Activated T-helper 17 cell treated with anti-CD3 and anti-CD28 coated beads, Interleukin-2, amount 50 U/mL, for 72 hours (primary cell): ENCODE results near the gene MAP9. TPM values are rescaled to one million over a fixed set of nuclear protein-coding genes. Genes with fewer than 3 reads are reported as not detected.

ENCODE experiments used
- ATAC-seq: fragments of 150-1000 bp; cut with Tn5 transposase; replicated peaks from 2 replicates; pipeline ENCODE4 v1.10.0; 2021; ENCODE audit warnings: mild to moderate bottlenecking, moderate library complexity
- H3K27ac Mint-ChIP-seq: one replicate; pipeline ENCODE4 v1.8.0; 2022; ENCODE audit warnings: mixed read lengths
- H3K27me3 Mint-ChIP-seq: one replicate; pipeline ENCODE4 v1.8.0; 2022; ENCODE audit warnings: mixed read lengths
- H3K36me3 Mint-ChIP-seq: one replicate; pipeline ENCODE4 v1.8.0; 2022; ENCODE audit warnings: low read depth, mild to moderate bottlenecking, mixed read lengths
- H3K4me1 Mint-ChIP-seq: one replicate; pipeline ENCODE4 v1.8.0; 2022; ENCODE audit warnings: mixed read lengths
- H3K4me3 Mint-ChIP-seq: one replicate; pipeline ENCODE4 v1.8.0; 2022; ENCODE audit warnings: mild to moderate bottlenecking, mixed read lengths
- H3K9me3 Mint-ChIP-seq: one replicate; pipeline ENCODE4 v1.8.0; 2022; ENCODE audit warnings: mixed read lengths
- total RNA-seq, 2 donors: library from RNA; stranded (reverse); gene quantifications; one replicate each; pipeline ENCODE4 v1.2.3, GENCODE V29; 2022

Gene MAP9
- total RNA-seq, 2 donors from 2014 or later = 6.0 to 7.6 TPM

DNA sequence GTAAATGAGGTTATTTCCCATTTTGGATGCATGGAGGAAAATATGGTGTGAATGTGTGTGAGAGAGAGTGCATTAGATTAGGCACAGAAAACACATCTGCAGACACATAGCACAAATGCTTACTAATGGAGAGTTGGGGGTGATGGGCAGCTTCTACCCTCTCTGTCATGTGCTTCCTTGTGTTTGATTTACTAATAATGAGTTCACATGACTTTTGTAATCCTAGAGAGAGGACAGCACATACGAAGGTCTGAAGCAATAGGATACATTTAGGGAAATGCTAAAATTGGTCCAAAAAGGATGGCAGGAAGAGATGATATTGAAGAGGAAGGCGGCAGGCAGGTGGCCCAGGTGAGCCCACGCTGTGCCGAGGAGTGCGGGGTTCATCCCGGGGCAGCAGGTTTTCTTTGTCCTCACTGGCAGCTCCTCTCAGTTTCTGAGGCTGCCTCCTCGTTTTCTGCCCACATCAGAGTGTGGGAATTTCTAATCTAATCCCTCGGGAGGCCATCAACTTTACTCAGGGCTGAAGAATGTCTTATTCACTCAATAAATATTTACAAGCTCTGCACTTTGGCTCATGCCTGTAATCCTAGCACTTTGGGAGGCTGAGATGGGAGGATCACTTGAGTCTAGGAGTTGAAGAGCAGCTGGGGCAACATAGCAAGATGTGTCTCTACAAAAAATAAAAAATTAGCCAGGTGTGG, 15.9 kb upstream of the MAP9 start:
- H3K4me1 Mint-ChIP-seq = no peaks in the 10 kb centered on the region
- no peak overlapping the region for H3K4me3 Mint-ChIP-seq
- H3K27ac Mint-ChIP-seq = no peak overlapping the region
- H3K27me3 Mint-ChIP-seq = peaks cover 17% of the 10 kb centered on the region
- H3K9me3 Mint-ChIP-seq = no peaks in the 10 kb centered on the region
- ATAC-seq = no peak
- H3K36me3 Mint-ChIP-seq = no peaks in the 10 kb centered on the region

DNA sequence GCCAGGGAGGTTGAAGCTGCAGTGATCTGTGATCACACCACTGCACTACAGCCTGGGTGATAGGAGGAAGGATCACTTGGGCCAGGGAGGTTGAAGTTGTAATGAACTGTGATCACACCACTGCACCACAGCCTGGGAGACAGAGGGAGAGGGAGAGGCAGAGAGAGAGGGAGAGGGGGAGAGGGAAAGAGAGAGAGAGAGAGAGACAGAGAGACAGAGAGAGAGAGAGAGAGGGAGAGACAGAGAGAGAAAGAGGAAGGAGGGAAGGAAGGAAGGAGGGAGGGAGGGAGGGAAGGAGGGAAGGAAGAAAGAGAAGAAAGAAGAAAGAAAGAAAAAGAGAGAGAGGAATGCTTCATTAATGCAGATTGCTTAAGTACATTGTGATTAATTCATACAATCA, 15.2 kb upstream of the MAP9 start:
- Mint-ChIP-seq H3K4me1 (no peaks in the 10 kb centered on the region), H3K9me3 (no peaks in the 10 kb centered on the region), H3K27ac (no peak overlapping the region), H3K36me3 (no peaks in the 10 kb centered on the region), H3K4me3 (no peak overlapping the region), H3K27me3 (peaks cover 12% of the 10 kb centered on the region)
- no peak for ATAC-seq

DNA sequence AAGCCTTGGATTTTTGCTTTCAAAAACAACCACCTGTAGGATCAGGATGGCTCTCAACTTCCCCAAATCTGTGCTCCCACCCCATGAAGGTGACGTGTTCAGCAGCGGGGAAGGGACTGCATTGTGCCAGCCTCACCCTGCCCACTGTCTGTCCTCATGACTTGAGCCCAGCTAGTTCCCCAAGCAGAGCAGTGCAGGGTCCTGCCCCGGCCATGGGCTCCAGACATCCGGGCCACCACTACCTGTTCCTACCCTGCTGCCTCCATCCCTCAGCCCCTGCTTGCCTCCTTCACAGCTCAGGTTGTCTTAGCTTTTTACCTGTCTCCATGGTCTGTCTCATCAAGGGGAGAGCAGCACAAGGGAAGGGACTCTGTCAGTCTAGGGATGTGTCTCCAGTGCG, 11.4 kb upstream of the MAP9 start:
- Mint-ChIP-seq H3K4me3 (no peak overlapping the region), H3K27ac (no peak overlapping the region), H3K9me3 (no peaks in the 10 kb centered on the region), H3K4me1 (no peaks in the 10 kb centered on the region), H3K36me3 (no peaks in the 10 kb centered on the region), H3K27me3 (peaks cover 11% of the 10 kb centered on the region)
- no peak for ATAC-seq

DNA sequence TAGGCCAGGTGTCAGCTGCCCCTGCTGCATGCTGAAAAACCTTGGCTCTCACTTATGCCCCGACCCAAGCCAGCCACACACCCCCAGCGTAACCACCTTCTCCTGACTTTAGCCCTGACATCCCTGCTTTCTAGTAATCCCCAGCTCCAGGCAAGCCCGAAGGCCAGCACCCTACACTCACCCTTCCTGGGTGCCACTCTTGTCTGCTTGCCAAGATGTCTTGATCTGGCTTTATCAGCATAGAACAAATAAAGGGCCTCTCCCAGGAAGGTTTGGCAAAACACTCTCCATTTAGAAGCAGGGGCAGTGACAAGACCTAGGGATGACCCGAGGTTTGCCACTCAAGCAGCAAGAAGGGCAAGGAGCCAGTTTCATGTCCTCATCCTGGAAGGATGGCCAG, 6.8 kb upstream of the MAP9 start:
- no peak for ATAC-seq
- no peaks in the 10 kb centered on the region for H3K4me1 Mint-ChIP-seq

DNA sequence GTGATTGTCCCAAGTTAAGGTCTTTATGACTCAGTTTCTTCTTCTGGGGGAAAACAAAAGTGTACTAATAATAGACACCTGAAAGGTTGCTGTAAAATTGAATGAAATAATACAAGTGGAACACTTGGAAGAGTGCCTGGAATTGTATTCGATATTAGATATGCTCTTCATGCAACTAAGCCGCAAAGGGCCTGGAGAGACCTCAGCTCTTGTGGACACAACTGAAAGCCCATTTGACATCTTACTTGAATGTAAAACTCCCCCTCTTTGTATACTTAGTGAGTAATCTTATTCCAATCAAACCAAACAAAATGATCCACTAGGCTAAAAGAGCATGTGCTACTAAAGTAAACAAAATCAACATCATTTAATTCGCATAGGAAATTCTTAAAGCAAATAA, 511 bp upstream of the MAP9 start:
- Mint-ChIP-seq H3K36me3 (peaks cover 5% of the 10 kb centered on the region), H3K4me3 (peak overlapping the region; percentile 93), H3K9me3 (no peaks in the 10 kb centered on the region), H3K4me1 (peaks cover 9% of the 10 kb centered on the region), H3K27me3 (no peaks in the 10 kb centered on the region), H3K27ac (peak overlapping the region; percentile 97)
- no peak for ATAC-seq

More for the DNA sequence above, 6.8 kb upstream of the MAP9 start:
- Mint-ChIP-seq H3K4me3 (no peak overlapping the region), H3K27ac (no peak overlapping the region), H3K27me3 (peaks cover 3% of the 10 kb centered on the region), H3K9me3 (no peaks in the 10 kb centered on the region), H3K36me3 (no peaks in the 10 kb centered on the region)

DNA sequence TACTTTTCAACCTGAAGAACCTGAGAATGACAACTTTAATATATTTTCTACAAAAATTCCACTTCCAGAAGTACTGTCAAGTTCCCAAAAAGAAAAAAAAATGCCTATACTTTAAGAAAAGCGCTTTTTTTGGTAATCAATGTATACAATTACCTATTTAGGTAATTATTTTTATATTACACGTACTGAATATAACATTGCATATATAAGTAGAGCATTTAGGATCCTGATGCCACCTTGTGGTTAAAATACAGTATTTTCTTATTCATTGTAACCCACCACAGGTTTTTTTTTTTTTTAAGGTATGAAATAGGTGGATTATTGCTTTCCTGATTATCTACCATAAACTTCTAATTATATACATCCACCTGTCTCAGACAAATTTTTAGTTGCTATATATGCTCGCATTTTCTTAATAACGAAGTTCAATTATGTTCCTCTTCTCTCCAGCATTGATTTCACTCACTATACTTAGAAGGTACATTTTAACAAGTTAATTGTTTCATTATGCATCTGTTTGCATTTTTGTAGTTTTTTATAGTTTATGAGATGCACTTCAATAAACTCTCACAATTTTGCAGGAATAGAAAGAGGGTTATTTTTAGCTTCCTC, 5.2 kb downstream of the MAP9 start:
- Mint-ChIP-seq H3K9me3 (no peaks in the 10 kb centered on the region), H3K27me3 (no peaks in the 10 kb centered on the region), H3K27ac (no peak overlapping the region), H3K4me1 (peaks cover 12% of the 10 kb centered on the region), H3K4me3 (no peak overlapping the region), H3K36me3 (peaks cover 31% of the 10 kb centered on the region)
- ATAC-seq = no peak

DNA sequence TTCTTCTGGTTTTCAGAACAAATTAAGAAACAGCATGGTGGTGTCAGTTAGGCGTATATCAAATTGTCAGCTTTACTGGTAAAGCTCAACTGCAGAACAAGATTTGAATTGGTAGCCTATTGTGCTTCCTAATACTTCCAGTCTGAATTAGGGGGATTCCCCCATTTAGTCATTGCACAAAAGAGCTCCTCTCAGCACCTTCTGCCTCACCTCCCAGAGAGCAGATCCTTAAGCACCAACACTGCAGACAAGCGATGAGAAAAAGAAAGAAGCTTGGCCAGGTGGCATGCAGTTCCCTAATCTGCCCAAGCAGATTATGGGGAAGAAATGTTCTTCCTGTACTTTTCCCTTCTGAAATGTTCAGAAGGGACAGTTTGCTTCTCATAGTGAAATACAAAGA, 9.2 kb downstream of the MAP9 start:
- Mint-ChIP-seq H3K27ac (no peak overlapping the region), H3K36me3 (peaks cover 53% of the 10 kb centered on the region), H3K27me3 (no peaks in the 10 kb centered on the region), H3K4me1 (peaks cover 7% of the 10 kb centered on the region), H3K4me3 (no peak overlapping the region), H3K9me3 (no peaks in the 10 kb centered on the region)
- ATAC-seq = peak; percentile 74

DNA sequence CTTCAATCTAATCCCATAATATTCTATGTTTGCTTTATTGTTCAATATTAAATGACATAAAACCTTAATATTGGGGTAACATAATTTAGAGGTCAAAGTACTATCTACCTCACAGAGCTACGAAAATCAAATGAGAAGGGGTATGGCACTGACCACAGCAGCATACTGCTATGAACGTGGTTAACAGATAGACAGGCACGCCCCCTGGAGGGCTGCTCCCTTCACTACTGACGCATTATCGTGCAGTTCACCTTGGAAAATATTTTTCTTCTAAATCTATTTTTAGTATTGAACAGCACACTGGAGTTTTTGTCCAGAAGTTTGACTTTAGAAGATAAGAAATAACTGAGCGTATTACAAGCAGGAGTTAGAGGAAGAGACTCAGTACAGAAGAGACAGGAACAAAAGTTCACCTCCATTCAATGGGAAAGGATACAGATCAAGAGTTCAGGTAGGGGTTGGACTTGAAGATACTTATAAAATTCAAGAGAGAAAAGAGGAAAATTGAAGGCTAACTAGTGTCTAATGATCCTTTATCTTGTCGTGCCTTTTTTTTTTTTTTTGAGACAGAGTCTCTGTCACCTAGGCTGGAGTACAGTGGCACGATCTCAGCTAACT, 22.7 kb downstream of the MAP9 start:
- H3K27ac Mint-ChIP-seq = no peak overlapping the region
- H3K4me3 Mint-ChIP-seq = no peak overlapping the region
- ATAC-seq = peak; percentile 52
- no peaks in the 10 kb centered on the region for H3K27me3 Mint-ChIP-seq
- peaks cover 86% of the 10 kb centered on the region for H3K36me3 Mint-ChIP-seq
- no peaks in the 10 kb centered on the region for H3K9me3 Mint-ChIP-seq
- no peaks in the 10 kb centered on the region for H3K4me1 Mint-ChIP-seq

DNA sequence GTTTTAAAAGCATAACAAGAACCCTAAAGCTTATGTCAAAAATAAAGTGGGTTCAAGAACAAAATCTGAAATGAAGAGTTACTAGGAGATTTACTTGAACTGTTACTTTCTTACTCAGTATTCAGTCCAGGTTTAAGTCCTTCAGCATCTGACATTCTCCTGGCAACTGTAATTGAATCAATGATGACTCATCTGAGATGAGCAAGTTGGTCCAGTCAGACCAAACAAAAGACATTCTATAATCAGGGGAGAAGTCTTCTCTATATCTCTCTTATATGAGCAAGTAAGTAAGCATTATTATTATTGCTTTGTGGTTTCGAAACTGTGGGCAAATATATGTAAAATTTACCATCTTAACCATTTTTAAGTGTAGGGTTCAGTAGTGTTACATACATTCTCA, 34.6 kb downstream of the MAP9 start:
- Mint-ChIP-seq H3K4me3 (no peak overlapping the region), H3K27me3 (peaks cover 3% of the 10 kb centered on the region), H3K27ac (no peak overlapping the region), H3K4me1 (no peaks in the 10 kb centered on the region), H3K9me3 (peaks cover 3% of the 10 kb centered on the region), H3K36me3 (peaks cover 33% of the 10 kb centered on the region)
- ATAC-seq = peak; percentile 28

DNA sequence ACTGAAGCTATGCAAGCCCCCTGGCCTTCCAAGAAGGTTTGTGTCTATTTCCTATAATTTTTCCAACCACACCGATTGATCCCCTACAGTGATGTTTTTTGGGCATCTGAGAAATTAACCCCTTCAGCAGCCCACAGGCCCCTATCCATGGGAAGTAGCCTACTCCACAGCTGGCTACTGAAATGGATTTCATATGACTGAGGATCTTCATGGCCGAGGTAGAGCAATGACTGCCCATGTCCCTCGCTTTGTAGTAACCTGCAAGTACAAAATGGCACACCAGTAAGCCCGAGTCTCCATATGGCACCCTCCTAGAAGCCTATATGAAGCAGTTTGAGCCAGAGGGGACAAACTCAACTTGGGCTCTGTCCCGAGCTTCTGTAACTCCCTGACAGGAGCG, 36.8 kb downstream of the MAP9 start:
- H3K36me3 Mint-ChIP-seq = peaks cover 11% of the 10 kb centered on the region
- no peaks in the 10 kb centered on the region for H3K4me1 Mint-ChIP-seq
- H3K27ac Mint-ChIP-seq = no peak overlapping the region
- no peak for ATAC-seq
- no peak overlapping the region for H3K4me3 Mint-ChIP-seq
- H3K9me3 Mint-ChIP-seq = peaks cover 10% of the 10 kb centered on the region
- peaks cover 8% of the 10 kb centered on the region for H3K27me3 Mint-ChIP-seq

DNA sequence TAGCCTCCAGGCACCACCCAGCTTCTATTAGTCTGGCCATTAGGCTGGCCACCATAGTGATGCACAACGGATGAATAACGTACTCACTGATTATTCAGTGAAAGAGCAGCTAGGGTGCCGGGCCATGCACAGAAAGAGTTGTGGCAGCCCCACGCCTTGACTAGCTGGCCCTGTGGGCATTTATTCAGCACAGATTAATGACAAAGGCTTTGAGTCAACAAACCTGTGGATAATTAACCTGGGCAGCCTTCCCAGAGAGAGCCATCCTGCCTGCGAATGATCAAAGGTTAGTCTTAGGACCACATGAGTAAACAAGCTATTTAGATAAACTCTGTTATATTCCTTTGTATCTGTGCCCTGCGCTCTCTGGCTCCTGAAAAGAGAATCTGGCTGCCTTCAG, 37.2 kb downstream of the MAP9 start:
- no peak for ATAC-seq

DNA sequence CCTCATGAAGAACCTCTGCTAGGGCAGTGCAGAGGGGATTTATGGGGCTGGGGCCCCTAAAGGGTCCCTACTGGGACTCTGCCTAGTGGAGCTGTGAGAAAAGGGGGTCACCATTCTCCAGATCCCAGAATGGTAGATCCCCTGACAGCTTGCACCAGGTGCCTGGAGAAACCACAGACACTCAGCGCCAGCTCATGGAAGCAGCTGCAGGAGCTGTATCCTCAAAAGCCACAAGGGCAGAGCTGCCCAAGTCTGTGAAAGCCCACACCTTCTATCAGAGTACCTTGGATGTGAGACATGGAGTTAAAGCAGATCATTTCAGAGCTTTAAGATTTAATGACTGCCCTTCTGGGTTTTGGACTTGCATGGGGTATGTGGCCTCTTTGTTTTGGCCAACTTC, 38.6 kb downstream of the MAP9 start:
- H3K27ac Mint-ChIP-seq = no peak overlapping the region
- peaks cover 4% of the 10 kb centered on the region for H3K36me3 Mint-ChIP-seq
- H3K9me3 Mint-ChIP-seq = peaks cover 10% of the 10 kb centered on the region
- peaks cover 8% of the 10 kb centered on the region for H3K27me3 Mint-ChIP-seq
- no peak overlapping the region for H3K4me3 Mint-ChIP-seq
- H3K4me1 Mint-ChIP-seq = no peaks in the 10 kb centered on the region
- ATAC-seq = no peak

More for the DNA sequence above, 37.2 kb downstream of the MAP9 start:
- H3K27me3 Mint-ChIP-seq = peaks cover 8% of the 10 kb centered on the region
- no peak overlapping the region for H3K27ac Mint-ChIP-seq
- peaks cover 10% of the 10 kb centered on the region for H3K9me3 Mint-ChIP-seq
- H3K36me3 Mint-ChIP-seq = peaks cover 10% of the 10 kb centered on the region
- no peak overlapping the region for H3K4me3 Mint-ChIP-seq
- no peaks in the 10 kb centered on the region for H3K4me1 Mint-ChIP-seq

DNA sequence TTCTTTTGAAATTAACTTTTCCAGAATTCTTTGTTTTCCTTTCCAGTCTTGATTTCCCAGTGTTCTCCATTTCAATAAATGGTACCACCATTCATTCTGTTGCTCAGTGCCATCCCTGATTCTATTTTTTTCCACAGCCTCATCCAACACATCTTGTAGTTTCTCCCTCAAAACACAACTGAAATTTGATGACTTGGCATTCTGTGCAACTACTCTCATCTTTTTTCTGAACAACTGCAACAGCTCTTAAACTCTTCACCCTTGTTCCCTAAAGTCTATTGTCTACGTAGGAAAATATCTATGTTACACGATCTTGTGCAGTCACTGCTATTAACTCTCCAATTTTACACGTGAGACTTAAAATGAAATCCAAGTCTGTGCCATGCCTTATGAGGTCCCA, 40.5 kb downstream of the MAP9 start:
- H3K9me3 Mint-ChIP-seq = peaks cover 10% of the 10 kb centered on the region
- H3K36me3 Mint-ChIP-seq = no peaks in the 10 kb centered on the region
- peaks cover 8% of the 10 kb centered on the region for H3K27me3 Mint-ChIP-seq
- H3K4me1 Mint-ChIP-seq = no peaks in the 10 kb centered on the region
- no peak overlapping the region for H3K27ac Mint-ChIP-seq
- H3K4me3 Mint-ChIP-seq = no peak overlapping the region
- ATAC-seq = no peak

DNA sequence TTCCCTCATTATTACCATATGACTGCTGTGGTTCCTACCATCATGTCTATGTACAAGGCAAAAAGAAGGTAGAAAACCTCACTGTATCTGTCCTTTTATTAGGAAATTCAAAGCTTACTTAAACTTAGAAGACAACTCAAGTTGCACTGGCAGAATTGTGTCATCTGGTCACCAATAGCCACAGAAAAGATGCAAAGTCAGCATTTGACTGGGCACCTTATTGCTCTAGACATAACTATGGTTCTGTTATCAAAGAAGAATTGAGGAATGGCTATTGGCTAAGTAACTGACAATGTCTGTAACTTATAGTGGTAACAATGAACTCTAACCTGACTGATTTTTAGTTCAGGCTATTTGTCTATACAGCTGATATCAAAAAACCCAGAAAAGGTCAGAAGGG, 45.3 kb downstream of the MAP9 start:
- Mint-ChIP-seq H3K4me1 (no peaks in the 10 kb centered on the region), H3K36me3 (no peaks in the 10 kb centered on the region)

DNA sequence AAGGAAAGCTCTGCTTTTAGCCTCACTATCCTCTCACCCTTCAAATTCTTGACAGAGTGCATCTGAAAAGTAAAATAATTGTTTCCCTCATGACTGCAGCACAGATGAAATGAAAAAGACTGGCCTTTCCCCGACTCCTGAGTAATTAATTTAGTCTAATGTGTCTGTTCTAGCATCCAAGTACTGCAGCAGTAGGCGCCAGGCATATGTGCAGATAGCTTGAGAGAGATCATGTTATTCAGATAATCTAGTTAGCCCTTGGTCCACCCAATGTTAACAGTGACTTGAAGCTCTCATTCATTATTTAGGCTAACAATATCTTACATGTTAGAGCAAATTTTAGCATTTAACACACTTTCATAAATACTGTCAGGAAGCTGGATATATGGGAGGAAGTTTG, 54.0 kb downstream of the MAP9 start:
- Mint-ChIP-seq H3K27me3 (peaks cover 36% of the 10 kb centered on the region), H3K36me3 (no peaks in the 10 kb centered on the region), H3K9me3 (no peaks in the 10 kb centered on the region), H3K4me3 (no peak overlapping the region), H3K4me1 (no peaks in the 10 kb centered on the region), H3K27ac (no peak overlapping the region)
- ATAC-seq = no peak

More for the DNA sequence above, 45.3 kb downstream of the MAP9 start:
- Mint-ChIP-seq H3K4me3 (no peak overlapping the region), H3K27ac (no peak overlapping the region), H3K27me3 (peaks cover 9% of the 10 kb centered on the region), H3K9me3 (peaks cover 6% of the 10 kb centered on the region)
- ATAC-seq = no peak
